HG02885 (cell line): ENCODE data around the gene SYCP2.

ENCODE experiments used
- ATAC-seq: cut with Tn5 transposase; IDR thresholded peaks from one replicate; pipeline ENCODE4 v1.9.1; 2021; ENCODE audit warnings: mild to moderate bottlenecking; ENCODE audit not compliant: unreplicated experiment, poor library complexity

The SYCP2 gene

GRCh38 chr20:59945731-59946130, 12.3 kb upstream of the SYCP2 start:
- no peak for ATAC-seq

DNA sequence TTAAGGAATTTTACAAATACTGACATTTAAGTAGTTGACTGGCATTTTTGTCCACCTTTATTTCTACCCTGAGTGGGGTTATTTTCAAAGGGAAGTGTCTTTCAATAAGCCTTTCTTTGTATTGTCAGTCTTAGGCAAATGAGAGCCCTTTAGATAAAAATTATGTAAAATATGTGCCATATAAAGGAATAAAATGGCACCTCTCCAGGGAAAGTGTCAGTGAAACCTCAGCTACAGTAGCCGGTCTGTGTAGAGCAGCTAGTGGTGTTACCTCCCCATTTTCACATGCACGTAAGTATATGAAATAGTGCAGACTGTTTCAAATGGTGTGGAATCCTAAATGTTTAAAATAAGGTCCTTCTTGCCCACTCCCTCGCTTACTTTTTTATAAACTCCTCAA, 11.7 kb upstream of the SYCP2 start:
- ATAC-seq, result no peak

DNA sequence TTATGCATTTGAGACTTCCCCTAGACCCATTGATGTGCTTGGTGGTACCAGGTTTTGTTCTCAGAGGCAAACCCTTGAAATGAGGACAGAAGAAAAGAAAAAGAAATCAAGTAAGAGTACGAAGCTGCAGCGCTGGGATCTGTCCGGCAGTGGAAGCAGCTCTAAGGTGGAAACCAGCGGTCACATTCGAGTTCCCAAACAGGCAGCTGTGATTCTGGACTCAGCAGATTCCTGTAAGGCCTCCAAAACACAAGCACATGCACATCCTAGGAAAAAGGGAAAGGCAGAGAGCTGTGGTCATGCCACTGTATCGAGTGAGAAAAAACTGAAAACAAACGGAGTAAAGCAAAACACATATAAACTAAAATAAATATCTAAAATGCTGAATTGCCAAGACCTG, 11.3 kb upstream of the SYCP2 start:
- ATAC-seq, result no peak

DNA sequence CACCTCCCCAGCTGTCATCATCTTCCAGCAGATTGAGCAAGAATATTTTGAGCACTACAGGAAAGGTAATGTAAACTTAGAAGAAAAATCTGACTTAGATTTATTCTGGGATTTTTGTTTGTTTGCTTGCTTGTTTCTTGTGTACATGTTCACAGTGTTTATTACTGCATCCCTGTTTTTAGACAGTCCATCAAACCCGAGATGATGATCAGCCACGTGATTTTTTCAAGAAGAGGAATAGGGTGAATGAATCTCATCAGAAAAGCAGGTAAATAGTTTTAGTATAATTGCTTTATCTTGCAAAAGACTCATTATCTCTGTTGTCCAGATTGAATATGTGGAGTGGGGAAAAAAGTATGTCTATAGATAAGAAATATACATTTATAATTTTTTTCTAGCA, 8.8 kb upstream of the SYCP2 start:
- ATAC-seq, result no peak

GRCh38 chr20:59940956-59941294, 7.5 kb upstream of the SYCP2 start:
- peak; percentile 3 for ATAC-seq

DNA sequence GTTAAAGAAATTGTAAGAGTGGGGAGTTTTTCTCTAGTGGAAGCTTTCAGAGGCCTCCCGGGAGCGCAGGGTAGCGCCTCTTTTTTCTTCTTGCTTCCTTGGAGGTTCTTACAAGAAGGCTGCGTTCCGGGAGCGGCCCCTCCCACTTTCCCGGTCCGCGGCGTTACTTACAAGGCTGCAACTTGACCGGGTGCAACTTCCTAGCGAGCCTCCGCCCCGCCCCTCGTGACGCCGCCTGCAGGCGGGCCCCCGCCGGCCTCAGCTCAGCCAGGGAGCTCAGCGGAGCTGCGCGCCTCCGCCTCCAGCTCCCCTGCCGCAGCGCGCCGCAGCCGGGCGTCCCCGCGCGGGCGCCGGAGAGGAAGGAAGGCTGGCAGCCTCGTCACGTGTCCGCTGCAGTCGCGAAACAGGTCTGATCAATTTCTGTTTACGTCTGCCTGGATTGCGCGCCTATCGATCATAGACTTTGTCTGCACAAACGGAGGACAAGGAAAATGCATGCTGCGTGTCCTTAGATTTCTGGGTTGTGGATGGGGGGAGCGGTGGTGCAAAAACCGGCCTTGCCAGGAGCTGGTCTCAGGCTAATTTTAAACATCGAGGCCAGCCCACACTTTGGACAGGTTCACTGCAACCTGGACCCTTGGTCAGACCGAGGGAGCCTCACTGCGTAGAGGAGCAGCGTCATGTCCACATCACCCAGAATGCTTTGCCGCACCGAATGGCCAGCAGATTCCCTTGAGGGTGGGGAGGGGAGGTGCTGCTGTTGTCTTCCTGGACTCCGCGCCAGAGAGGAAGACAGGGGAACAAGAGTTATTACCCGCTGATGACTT, 6.9 kb upstream of the SYCP2 start, which contains the start of the genes FAM217B and PPP1R3D:
FAM217B (plus strand) TSS at position 261 of the 827 bp plus-strand sequence. CDS start 3,555 bp downstream, outside the sequence.
PPP1R3D (minus strand) TSS at position 177 of the 827 bp plus-strand sequence. CDS start 374 bp downstream, outside the sequence.
- peak; percentile 94 for ATAC-seq

DNA sequence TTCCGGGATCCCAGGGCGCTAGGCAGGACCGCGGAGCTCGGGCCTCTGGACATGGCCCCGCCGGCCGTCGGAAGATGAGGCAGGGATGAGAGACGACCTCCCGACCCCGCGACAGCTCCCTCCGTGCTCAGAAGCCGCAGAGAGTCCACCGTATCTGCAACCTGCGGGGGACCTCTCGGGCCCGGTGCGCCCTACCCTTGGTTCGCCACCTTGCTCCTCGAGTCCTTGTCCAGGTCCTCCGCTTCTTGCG, 6.4 kb upstream of the SYCP2 start:
- ATAC-seq, result peak; percentile 36

DNA sequence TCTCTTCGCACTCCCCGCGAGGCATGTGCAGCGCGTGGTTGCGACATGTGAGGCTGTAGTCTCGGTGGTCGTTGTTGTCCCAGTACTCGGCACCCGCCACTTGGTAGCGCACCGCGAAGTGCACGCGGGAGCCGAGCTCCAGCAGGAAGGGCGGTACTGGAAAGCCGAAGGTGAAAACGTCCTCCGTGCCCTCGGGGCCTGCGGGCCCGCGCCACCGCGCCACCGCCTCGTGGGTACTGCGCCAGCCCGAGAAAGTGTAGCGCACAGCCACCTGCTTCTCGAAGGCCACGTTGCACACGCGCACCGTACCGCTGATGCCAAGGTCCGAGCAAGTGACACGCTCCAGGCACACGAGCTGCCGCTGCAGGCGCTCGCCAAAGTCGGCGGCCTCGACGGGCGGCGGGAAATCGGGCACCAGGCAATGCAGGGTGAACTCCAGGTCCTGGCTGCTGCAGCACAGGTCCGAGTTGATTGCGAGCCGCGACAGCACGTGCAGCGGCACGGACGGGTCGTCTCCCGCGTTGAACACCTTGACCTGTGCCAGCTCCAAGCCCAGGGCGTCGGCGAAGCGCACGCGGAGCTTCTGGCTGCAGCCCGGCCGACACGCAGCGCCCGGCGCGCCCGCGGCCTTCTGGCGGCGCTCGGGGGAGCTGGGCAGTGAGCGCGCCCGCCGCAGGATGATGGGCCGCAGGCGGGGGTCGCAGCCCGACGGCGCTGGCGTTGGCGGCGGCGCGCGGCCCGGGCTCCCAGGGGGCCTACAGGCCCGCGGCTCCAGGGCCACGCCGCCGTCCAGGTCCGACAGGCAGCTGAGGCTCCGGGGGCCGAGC, 5.8 kb upstream of the SYCP2 start:
- ATAC-seq, result peak; percentile 25

GRCh38 chr20:59938696-59939051, 5.2 kb upstream of the SYCP2 start:
- ATAC-seq, result no peak

- ATAC-seq, result no peak
Observed at GRCh38 chr20:59938221-59938620, 4.8 kb upstream of the SYCP2 start.

- no peak for ATAC-seq
Observed at GRCh38 chr20:59937150-59937549, 3.7 kb upstream of the SYCP2 start.

- ATAC-seq, result no peak
Observed at GRCh38 chr20:59936409-59936808, 3.0 kb upstream of the SYCP2 start.

DNA sequence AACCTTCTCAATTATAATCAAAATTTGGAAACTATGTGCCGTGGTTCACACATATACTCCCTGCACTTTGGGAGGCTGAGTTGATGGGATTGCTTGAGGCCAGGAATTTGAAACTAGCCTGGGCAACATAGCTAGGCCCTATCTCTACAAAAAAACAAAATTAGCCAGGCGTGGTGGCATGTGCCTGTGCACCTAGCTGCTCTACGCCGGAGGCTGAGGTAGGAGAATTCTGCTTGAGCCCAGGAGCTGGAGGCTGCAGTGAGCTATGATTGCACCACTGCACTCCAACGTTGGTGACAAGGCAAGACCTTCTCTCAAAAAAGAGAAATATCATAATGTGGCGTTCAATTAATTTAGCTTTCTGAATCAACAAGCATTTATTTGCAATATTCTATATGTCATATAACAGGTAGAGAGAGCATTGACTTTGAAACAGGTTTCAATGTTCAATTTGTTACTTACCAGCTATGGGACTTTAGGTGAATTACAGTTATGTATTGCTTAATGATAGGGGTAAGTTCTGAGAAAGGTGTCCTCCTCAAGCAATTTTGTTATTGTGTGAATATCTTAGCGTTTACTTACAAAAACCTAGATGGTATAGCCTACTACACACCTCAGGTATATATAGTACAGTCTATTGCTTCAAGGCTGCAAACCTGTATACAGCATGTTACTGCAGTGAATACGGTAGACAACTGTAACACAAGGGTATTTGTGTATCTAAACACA, 2.2 kb upstream of the SYCP2 start:
- ATAC-seq, result no peak

- peak; percentile 89 for ATAC-seq
Observed at GRCh38 chr20:59933849-59934585, 580 bp upstream of the SYCP2 start.

GRCh38 chr20:59932616-59933295, 681 bp downstream of the SYCP2 start:
- ATAC-seq, result no peak

DNA sequence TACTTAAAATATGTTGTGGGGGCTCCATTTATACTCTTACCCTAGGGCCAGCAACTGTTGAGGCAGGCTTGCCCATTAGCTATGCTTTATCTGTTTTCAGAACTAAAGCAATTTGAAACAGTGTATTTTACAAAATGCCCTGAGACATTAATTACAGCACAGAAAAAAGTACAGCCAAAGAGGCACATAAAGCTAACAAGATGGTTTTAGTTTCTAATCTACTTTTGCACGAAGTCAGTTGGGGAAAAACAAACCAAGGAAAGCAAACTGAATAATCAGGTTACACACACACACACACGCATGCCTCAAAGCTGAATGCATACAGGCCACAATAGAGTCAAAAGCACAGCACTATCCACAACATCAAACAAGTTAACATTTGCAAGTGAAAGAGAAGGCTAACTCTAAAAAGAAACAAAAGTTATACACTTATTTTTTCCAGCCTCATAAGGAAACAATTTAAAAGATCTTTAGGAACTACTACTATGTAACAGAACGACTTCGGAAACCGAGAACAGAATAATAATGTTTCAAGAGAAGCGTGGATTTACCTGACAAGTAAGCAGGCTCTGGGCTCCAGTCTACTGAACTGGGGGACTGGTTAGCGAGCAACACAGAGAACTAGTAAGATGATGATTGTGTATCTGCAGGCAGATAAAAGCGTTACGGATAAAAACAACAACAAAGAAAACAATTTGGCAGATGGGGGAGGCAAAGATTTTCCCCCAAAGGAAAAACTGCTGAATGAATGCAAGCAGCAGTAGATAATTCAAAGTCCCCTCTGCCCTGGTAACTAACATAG, 1.7 kb downstream of the SYCP2 start:
- ATAC-seq, result no peak

- no peak for ATAC-seq
Observed at GRCh38 chr20:59925899-59926298, 7.5 kb downstream of the SYCP2 start.

DNA sequence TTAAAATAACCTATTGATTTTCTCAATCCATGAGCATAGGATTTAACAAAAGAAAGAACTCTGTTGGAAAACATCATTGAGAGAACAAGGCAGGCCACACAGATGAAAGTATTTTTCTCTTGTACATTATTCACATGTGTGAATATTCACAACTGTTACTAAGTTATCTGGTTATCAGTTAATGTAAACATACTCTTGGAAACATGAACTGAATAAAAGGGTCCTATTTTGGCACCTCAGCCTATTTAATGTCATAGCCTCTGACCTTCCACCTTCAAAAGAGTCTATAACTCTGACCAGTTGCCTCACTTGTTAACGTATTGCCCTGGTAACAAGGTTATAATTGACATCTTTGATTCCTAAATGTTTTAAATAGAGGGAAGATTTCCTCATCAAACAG, 8.1 kb downstream of the SYCP2 start:
- no peak for ATAC-seq

GRCh38 chr20:59923514-59923913, 9.9 kb downstream of the SYCP2 start:
- ATAC-seq, result no peak
